ENCODE results near the gene ATP11A.

Gene ATP11A

GRCh38 chr13:112790735-112791641, 101.2 kb downstream of the ATP11A start:
- Histone ChIP-seq H2BK15ac (replicated peaks; ENCODE audit: low read depth) (no peak overlapping the region), H3K23ac (ENCODE audit: low read length) (peak overlapping the region; percentile 45), H4K5ac (ENCODE audit: low read length) (no peak overlapping the region), H3K79me1 (ENCODE audit: low read length) (no peaks in the 10 kb centered on the region), H3K27me3 (ENCODE audit: insufficient read depth, low read length, poor library complexity) (no peaks in the 10 kb centered on the region), H3K79me2 (ENCODE audit: control insufficient read depth, insufficient read depth, low read length) (no peaks in the 10 kb centered on the region), H3K4me2 (ENCODE audit: low read length) (no peak overlapping the region), H3K36me3 (ENCODE audit: control insufficient read depth, insufficient read depth, low read length) (no peaks in the 10 kb centered on the region), H3K27ac (ENCODE audit: low read depth, low read length) (peak overlapping the region; percentile 5), H3K9ac (ENCODE audit: low read length) (no peak overlapping the region), H3K18ac (ENCODE audit: low read length) (peak overlapping the region; percentile 4), H3K4ac (ENCODE audit: low read depth, low read length) (no peak overlapping the region), H3K4me3 (ENCODE audit: low read length) (no peak overlapping the region), H3K4me1 (ENCODE audit: control insufficient read depth, low read depth, low read length) (peaks cover 11% of the 10 kb centered on the region), H2BK120ac (ENCODE audit: low read depth, low read length) (no peak overlapping the region), H2BK5ac (ENCODE audit: low read length) (peak overlapping the region; percentile 20), H2AK5ac (ENCODE audit: low read length) (no peak overlapping the region), H3K56ac (ENCODE audit: low read length) (peak overlapping the region; percentile 60), H4K8ac (ENCODE audit: low read depth, low read length) (no peak overlapping the region)
- DNase-seq, result no peak
- WGBS (ENCODE audit: extremely low coverage, insufficient coverage, low lambda C conversion rate), result no CpG with 5 or more reads among the region's 18 CpGs

DNA sequence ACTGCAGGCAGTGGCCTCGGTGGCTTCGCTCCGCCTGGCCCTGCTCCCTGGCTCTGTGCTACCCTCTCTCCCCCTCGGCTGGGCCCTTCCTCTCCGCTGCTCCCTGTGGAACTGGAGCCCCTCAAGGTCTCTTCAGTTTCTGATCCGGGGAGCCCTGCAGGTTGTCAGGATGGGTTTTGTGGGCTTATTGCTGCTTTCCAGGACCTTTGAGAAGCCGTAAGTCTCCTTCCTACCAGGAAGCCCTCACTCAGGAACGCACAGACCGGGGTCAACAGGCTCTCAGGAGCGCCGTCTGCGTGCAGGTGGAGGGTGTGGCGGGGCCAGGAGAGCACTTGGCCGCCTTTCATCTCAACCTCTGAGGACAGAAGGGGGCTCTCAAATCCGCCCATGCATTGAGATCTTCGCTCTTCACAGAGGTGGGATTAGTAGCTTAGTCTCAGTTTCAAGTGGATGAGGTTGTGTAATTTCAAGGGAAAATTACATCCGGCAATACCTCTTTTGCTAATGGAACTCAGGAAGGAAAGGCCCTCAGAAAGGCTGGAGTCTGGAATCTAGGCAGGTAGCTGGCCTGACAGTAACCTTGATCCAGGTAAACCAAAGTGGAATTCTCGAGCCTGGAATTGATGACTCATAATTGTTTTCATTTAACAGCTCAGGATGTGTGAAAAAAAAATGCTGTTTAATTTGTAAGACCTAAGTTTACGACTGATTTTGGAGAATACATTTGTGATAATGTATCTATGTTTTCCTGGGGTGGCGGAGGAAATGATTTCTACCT, 102.0 kb downstream of the ATP11A start:
- no peak overlapping the region for H2BK15ac ChIP-seq (replicated peaks; ENCODE audit: low read depth)
- peak; percentile 47 for DNase-seq
- H3K9ac ChIP-seq (ENCODE audit: low read length), result no peak overlapping the region
- H3K27me3 ChIP-seq (ENCODE audit: insufficient read depth, low read length, poor library complexity), result no peaks in the 10 kb centered on the region
- no peak overlapping the region for H2BK5ac ChIP-seq (ENCODE audit: low read length)
- no CpG with 5 or more reads among the region's 20 CpGs for WGBS (ENCODE audit: extremely low coverage, insufficient coverage, low lambda C conversion rate)
- no peak overlapping the region for H3K18ac ChIP-seq (ENCODE audit: low read length)
- no peak overlapping the region for H3K4ac ChIP-seq (ENCODE audit: low read depth, low read length)
- no peak overlapping the region for H3K4me3 ChIP-seq (ENCODE audit: low read length)
- H4K5ac ChIP-seq (ENCODE audit: low read length), result no peak overlapping the region
- no peak overlapping the region for H2BK120ac ChIP-seq (ENCODE audit: low read depth, low read length)
- H4K8ac ChIP-seq (ENCODE audit: low read depth, low read length), result no peak overlapping the region
- no peaks in the 10 kb centered on the region for H3K79me1 ChIP-seq (ENCODE audit: low read length)
- no peaks in the 10 kb centered on the region for H3K79me2 ChIP-seq (ENCODE audit: control insufficient read depth, insufficient read depth, low read length)
- no peak overlapping the region for H2AK5ac ChIP-seq (ENCODE audit: low read length)
- H3K36me3 ChIP-seq (ENCODE audit: control insufficient read depth, insufficient read depth, low read length), result no peaks in the 10 kb centered on the region
- no peak overlapping the region for H3K27ac ChIP-seq (ENCODE audit: low read depth, low read length)
- peak overlapping the region; percentile 60 for H3K56ac ChIP-seq (ENCODE audit: low read length)
- peak overlapping the region; percentile 45 for H3K23ac ChIP-seq (ENCODE audit: low read length)
- no peak overlapping the region for H3K4me2 ChIP-seq (ENCODE audit: low read length)
- H3K4me1 ChIP-seq (ENCODE audit: control insufficient read depth, low read depth, low read length), result peaks cover 11% of the 10 kb centered on the region

- peaks cover 11% of the 10 kb centered on the region for H3K4me1 ChIP-seq (ENCODE audit: control insufficient read depth, low read depth, low read length)
- H3K56ac ChIP-seq (ENCODE audit: low read length), result no peak overlapping the region
- no peak overlapping the region for H3K4me2 ChIP-seq (ENCODE audit: low read length)
- no peaks in the 10 kb centered on the region for H3K27me3 ChIP-seq (ENCODE audit: insufficient read depth, low read length, poor library complexity)
- no peak overlapping the region for H4K5ac ChIP-seq (ENCODE audit: low read length)
- no peaks in the 10 kb centered on the region for H3K79me1 ChIP-seq (ENCODE audit: low read length)
- no peak for DNase-seq
- no peak overlapping the region for H3K4ac ChIP-seq (ENCODE audit: low read depth, low read length)
- no peak overlapping the region for H3K4me3 ChIP-seq (ENCODE audit: low read length)
- no peaks in the 10 kb centered on the region for H3K79me2 ChIP-seq (ENCODE audit: control insufficient read depth, insufficient read depth, low read length)
- no peaks in the 10 kb centered on the region for H3K36me3 ChIP-seq (ENCODE audit: control insufficient read depth, insufficient read depth, low read length)
- no peak overlapping the region for H2AK5ac ChIP-seq (ENCODE audit: low read length)
- H4K8ac ChIP-seq (ENCODE audit: low read depth, low read length), result no peak overlapping the region
- no peak overlapping the region for H2BK120ac ChIP-seq (ENCODE audit: low read depth, low read length)
- H3K23ac ChIP-seq (ENCODE audit: low read length), result no peak overlapping the region
- no peak overlapping the region for H2BK5ac ChIP-seq (ENCODE audit: low read length)
- no peak overlapping the region for H2BK15ac ChIP-seq (replicated peaks; ENCODE audit: low read depth)
- WGBS (ENCODE audit: extremely low coverage, insufficient coverage, low lambda C conversion rate), result no CpG with 5 or more reads among the region's 6 CpGs
- H3K27ac ChIP-seq (ENCODE audit: low read depth, low read length), result no peak overlapping the region
- no peak overlapping the region for H3K9ac ChIP-seq (ENCODE audit: low read length)
- no peak overlapping the region for H3K18ac ChIP-seq (ENCODE audit: low read length)
These were observed 102.7 kb downstream of the ATP11A start for GRCh38 chr13:112792511-112792910.

DNA sequence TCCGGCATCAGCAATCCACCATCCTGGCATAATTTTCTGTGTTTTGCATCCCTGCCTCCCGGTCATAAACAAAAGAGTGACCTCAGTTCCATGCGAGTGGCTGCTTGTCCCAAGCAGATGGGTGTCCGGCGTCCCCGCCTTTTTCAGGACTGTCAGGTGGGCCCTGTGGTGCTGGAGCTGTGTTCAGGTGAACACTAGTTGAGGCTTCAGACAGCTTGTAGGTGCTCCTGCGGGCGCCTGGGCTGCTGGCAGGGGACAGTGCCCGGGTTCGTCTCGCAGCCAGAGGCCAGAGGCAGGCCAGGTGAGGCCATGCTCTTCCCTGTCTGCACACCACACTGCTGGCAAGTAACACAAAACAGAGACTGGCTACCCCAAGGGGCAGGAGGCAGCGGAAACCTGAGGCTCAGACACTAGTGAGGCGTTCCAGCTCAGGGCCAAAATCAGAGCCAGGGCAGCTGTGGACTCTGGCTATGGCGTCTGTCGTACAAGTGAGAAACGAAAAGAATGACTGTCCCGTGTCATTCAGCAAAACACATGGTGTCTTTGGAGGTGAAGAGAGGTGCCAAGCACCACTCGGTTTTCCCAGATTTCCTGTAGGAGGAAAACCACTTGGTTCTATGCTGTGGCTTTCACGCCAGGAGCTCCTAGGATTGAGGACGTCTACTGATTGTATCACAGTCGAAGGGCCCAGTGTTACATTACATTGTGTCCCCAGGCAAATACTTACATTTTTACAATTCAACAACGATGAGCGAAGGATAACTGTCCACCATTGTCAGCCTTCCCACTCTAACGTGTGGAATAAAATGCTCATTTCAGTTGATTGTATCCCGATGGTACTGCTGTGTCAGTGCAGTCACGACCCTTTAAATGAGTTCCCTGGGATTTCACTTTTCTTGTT, 104.0 kb downstream of the ATP11A start:
- Histone ChIP-seq H3K79me1 (ENCODE audit: low read length) (no peaks in the 10 kb centered on the region), H3K18ac (ENCODE audit: low read length) (no peak overlapping the region), H4K8ac (ENCODE audit: low read depth, low read length) (no peak overlapping the region), H3K4me2 (ENCODE audit: low read length) (no peak overlapping the region), H3K4me3 (ENCODE audit: low read length) (no peak overlapping the region), H3K79me2 (ENCODE audit: control insufficient read depth, insufficient read depth, low read length) (no peaks in the 10 kb centered on the region), H2BK5ac (ENCODE audit: low read length) (no peak overlapping the region), H2BK120ac (ENCODE audit: low read depth, low read length) (no peak overlapping the region), H3K56ac (ENCODE audit: low read length) (no peak overlapping the region), H3K23ac (ENCODE audit: low read length) (no peak overlapping the region), H3K4ac (ENCODE audit: low read depth, low read length) (no peak overlapping the region), H3K4me1 (ENCODE audit: control insufficient read depth, low read depth, low read length) (peaks cover 11% of the 10 kb centered on the region), H3K36me3 (ENCODE audit: control insufficient read depth, insufficient read depth, low read length) (no peaks in the 10 kb centered on the region), H4K5ac (ENCODE audit: low read length) (no peak overlapping the region), H2BK15ac (replicated peaks; ENCODE audit: low read depth) (no peak overlapping the region), H3K9ac (ENCODE audit: low read length) (no peak overlapping the region), H3K27me3 (ENCODE audit: insufficient read depth, low read length, poor library complexity) (no peaks in the 10 kb centered on the region), H2AK5ac (ENCODE audit: low read length) (no peak overlapping the region), H3K27ac (ENCODE audit: low read depth, low read length) (no peak overlapping the region)
- no CpG with 5 or more reads among the region's 26 CpGs for WGBS (ENCODE audit: extremely low coverage, insufficient coverage, low lambda C conversion rate)
- DNase-seq, result no peak

- Histone ChIP-seq H3K4me3 (ENCODE audit: low read length) (no peak overlapping the region), H2AK5ac (ENCODE audit: low read length) (no peak overlapping the region), H4K5ac (ENCODE audit: low read length) (no peak overlapping the region), H3K27ac (ENCODE audit: low read depth, low read length) (no peak overlapping the region), H3K4ac (ENCODE audit: low read depth, low read length) (no peak overlapping the region), H3K79me1 (ENCODE audit: low read length) (no peaks in the 10 kb centered on the region), H3K18ac (ENCODE audit: low read length) (no peak overlapping the region), H3K4me2 (ENCODE audit: low read length) (no peak overlapping the region), H2BK5ac (ENCODE audit: low read length) (no peak overlapping the region), H3K79me2 (ENCODE audit: control insufficient read depth, insufficient read depth, low read length) (no peaks in the 10 kb centered on the region), H2BK120ac (ENCODE audit: low read depth, low read length) (no peak overlapping the region), H4K8ac (ENCODE audit: low read depth, low read length) (no peak overlapping the region), H2BK15ac (replicated peaks; ENCODE audit: low read depth) (no peak overlapping the region), H3K23ac (ENCODE audit: low read length) (no peak overlapping the region), H3K56ac (ENCODE audit: low read length) (no peak overlapping the region), H3K36me3 (ENCODE audit: control insufficient read depth, insufficient read depth, low read length) (no peaks in the 10 kb centered on the region), H3K4me1 (ENCODE audit: control insufficient read depth, low read depth, low read length) (peaks cover 11% of the 10 kb centered on the region), H3K27me3 (ENCODE audit: insufficient read depth, low read length, poor library complexity) (no peaks in the 10 kb centered on the region), H3K9ac (ENCODE audit: low read length) (no peak overlapping the region)
- WGBS (ENCODE audit: extremely low coverage, insufficient coverage, low lambda C conversion rate), result 100% methylated on average over 1 of the region's 4 CpGs
- DNase-seq, result no peak
These were observed 105.4 kb downstream of the ATP11A start for GRCh38 chr13:112795277-112795676.
